ENCODE measurements around the gene CHRNB1.

The CHRNB1 gene

DNA sequence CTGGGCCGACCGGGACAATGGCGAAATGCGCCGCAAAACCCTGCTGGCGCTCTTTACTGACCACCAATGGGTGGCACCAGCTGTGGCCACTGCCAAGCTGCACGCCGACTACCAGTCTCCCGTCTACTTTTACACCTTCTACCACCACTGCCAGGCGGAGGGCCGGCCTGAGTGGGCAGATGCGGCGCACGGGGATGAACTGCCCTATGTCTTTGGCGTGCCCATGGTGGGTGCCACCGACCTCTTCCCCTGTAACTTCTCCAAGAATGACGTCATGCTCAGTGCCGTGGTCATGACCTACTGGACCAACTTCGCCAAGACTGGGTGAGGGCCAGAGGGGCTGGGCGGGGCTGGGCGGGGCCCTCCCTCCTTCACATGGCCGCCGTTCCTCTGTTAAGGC, 29.1 kb upstream of the CHRNB1 start:
- DNase-seq (ENCODE audit: low read depth): no peak

DNA sequence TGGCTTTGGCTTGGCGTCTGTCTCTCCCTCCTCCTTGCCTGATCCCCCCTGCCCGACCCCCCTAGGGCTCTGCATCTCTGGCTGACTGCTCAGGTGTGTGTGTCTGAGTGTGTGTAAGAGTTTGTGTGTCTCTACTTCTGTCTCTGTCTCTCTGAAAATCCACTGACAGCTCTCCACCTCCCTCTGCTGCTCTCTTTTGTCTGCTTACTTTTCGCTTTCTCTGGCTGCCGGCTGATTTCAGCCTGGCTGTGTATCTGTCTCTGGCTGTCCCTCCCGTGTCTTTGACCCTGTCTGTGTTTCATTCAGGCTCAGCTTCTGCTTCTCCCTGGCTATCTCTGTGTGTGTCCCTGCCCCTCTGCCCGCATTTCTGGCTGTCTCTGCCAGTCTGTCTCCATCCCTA, 28.5 kb upstream of the CHRNB1 start:
- DNase-seq (ENCODE audit: low read depth): no peak

DNA sequence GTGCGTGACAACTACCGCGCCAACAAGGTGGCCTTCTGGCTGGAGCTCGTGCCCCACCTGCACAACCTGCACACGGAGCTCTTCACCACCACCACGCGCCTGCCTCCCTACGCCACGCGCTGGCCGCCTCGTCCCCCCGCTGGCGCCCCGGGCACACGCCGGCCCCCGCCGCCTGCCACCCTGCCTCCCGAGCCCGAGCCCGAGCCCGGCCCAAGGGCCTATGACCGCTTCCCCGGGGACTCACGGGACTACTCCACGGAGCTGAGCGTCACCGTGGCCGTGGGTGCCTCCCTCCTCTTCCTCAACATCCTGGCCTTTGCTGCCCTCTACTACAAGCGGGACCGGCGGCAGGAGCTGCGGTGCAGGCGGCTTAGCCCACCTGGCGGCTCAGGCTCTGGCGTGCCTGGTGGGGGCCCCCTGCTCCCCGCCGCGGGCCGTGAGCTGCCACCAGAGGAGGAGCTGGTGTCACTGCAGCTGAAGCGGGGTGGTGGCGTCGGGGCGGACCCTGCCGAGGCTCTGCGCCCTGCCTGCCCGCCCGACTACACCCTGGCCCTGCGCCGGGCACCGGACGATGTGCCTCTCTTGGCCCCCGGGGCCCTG, 27.7 kb upstream of the CHRNB1 start:
- DNase-seq (ENCODE audit: low read depth): no peak

DNA sequence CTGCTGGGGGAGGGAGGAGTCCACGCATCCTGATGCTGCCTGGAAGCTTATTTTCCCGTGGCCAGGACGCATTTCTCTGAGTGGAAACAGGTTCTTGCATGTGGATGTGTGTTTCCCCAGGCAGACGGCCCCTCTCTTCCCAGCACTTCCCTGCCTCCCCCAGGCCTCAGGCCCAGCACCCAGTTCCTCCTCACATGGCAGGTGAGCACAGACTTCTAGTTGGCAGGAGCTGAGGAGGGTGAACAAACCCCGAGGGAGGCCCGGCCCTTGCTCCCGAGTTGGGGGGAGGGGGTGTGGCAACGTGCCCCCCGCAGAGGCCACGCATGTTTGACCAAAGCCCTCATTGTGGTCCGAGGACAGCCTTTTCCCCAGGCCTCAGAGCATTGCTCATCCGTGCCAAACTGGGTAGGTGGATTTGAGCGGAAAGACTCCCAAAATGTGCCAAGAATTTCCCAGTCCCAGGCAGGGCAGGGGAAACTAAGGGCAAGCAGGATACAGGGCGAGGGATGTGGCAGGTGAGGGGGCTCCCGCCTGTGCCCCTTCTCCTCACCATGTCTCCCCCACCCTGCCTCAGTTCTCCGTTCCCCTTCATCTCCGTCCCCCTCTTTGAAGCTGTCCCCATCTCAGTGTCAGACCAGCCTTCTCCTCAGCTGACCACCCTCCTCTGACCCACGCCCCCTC, 26.2 kb upstream of the CHRNB1 start:
- no peak for DNase-seq (ENCODE audit: low read depth)

DNA sequence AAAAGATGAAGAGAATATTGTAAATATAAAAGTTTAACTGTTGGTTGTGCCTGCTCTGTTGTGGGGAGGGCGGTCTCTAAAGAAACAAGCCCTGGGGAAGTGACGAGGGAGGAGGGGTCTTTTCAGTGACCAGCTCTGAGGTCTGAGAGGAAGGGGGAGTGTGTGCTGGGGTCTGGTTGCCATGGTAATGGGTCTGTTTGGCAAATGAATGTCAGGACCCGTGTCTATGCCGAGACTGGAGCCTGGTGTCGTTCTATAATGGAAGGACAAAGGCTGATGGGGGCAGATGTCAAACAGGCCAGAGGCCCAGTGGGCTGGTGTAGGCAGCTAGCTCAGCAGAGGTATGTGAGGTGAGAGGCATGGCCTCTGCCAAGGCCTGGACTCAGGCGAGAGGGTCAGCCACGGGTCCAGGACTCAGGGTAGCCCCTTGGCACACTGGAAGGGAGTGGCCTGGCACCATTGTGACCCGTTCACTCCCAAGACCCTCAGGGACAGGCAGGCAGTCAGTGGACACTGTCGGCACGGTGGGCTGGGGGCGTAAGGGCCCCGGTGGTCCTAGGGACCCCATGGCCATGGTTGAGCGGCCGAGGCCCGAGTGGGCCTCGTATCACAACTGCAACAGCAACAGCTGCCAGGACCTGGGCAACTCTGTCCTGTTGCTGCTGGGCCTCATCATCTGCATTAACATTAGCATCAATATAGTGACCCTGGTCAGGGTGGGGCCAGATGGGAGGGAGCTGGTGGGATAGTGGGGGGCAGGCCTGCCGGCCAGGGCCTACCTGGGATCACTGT, 24.8 kb upstream of the CHRNB1 start, which contains the start of gene SPEM1:
Gene SPEM1, plus strand, starts transcription at position 506 of the 792 bp plus-strand sequence. Its CDS starts 61 bp downstream, at position 567.
- DNase-seq (ENCODE audit: low read depth): no peak

DNA sequence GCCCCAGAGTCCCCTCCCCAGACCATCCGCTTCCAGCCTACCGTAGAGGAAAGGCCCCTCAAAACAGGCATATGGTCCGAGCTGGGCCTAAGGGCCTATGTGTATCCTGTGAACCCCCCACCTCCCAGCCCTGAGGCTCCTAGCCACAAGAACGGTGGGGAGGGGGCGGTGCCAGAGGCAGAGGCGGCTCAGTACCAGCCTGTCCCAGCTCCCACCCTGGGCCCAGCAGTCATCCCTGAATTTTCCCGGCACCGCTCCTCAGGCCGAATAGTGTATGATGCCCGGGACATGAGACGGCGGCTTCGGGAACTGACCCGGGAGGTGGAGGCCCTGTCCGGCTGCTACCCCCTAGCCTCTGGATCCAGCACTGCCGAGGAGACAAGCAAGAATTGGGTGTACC, 23.7 kb upstream of the CHRNB1 start:
- DNase-seq (ENCODE audit: low read depth): no peak

DNA sequence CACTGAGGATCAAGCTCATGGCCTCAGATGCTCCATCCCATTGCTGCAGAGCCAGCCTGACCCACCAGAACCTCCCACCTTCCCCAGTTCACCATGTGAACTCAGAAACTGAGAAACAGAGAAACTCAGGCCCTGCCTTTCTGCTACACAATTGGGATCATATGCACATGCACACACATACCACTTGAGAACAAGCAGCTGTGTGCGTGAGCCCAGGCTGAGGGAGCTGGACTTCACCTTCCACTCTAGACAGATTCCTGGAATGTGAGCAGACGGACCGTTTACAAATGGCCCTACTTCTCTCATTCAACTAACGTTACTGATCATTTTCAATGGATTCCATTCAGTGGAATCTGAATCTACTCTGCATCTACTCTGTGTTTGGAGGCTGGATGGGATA, 21.2 kb upstream of the CHRNB1 start:
- no peak for DNase-seq (ENCODE audit: low read depth)

DNA sequence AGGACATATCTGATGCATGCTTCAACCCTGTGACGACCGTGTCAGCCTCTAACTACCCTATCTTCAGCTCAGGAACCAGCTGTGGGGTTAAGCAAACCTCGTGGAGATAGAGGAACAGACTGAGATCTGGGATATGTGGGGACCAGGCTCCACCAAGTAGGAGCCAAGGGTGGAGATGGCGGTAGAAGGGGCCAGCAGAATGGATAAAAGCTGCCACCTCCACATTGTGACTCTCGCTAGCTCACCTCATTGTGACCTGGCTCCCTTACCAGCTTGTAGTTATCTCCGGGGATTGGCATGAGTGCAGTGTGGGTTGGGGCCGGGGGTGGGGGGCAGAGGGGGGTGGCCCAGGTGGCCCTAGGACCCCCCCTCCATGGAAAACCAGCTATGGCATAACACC, 19.5 kb upstream of the CHRNB1 start, which contains the start of gene SPEM2:
Gene SPEM2, plus strand, starts transcription at position 301 of the 400 bp plus-strand sequence. Its CDS starts 73 bp downstream, at position 374.
- no peak for DNase-seq (ENCODE audit: low read depth)

DNA sequence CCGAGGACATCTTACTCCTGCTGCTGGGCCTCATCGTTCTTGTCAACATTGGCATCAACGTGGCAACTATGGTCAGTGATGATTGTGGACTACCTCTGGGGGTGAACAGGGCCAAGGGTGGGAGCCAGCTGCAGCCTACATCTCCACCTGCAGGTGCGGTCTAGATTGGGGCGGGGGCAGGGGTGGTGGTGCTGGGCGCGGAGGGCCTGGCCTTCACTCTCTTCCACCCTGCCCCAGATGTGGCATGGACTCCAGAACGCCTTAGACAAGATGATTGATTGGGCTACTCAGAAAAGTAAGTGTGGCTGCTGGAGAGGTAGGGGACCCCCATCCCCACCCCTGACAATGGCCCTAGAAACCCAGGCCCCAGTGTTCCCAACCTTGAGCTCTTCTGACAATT, 19.1 kb upstream of the CHRNB1 start:
- DNase-seq (ENCODE audit: low read depth): no peak

DNA sequence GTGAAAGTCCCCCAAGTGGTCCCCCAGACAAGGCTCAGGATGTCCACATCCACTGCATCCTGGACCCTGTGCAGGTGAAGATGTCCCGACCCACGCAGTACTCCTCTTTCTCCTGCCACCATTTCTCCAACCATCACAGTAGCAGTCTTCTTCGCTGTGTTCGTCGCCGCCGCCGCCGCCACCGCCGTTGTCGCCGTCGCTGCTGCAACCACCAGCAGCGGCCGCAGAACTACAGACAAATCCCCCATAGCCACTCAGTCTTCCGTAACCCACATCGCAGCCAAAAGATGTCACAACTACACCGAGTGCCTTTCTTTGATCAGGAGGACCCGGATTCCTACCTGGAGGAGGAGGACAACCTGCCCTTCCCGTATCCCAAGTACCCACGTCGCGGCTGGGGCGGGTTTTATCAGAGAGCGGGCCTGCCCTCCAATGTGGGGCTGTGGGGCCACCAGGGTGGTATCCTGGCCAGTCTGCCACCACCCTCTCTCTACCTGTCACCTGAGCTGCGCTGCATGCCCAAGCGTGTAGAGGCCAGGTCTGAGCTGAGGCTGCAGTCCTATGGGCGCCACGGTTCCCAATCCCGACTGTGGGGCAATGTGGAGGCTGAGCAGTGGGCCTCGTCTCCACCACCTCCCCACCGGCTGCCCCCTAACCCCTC, 18.5 kb upstream of the CHRNB1 start:
- no peak for DNase-seq (ENCODE audit: low read depth)

DNA sequence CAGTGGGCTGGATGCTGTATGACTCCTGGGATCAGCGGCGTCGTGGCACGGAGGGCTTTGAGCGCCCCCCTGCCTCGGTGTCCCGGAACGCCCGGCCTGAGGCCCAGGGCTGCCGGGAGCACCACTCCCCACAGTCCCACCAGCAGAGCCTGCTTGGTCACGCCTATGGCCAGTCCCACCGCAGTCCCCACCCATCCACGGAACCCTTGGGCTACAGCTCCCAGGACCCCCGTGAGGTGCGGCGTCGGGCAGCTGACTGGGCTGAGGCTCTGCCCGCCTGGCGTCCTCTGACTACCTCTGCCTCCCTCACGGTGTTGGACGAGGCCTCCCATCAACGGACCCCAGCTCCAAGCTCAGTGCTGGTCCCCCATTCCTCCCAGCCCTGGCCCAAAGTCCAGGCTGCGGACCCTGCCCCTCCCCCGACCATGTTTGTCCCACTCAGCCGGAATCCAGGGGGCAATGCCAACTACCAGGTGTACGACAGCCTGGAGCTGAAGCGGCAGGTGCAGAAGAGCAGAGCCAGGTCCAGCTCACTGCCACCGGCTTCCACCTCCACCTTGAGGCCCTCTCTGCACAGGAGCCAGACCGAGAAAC, 17.9 kb upstream of the CHRNB1 start:
- no peak for DNase-seq (ENCODE audit: low read depth)

DNA sequence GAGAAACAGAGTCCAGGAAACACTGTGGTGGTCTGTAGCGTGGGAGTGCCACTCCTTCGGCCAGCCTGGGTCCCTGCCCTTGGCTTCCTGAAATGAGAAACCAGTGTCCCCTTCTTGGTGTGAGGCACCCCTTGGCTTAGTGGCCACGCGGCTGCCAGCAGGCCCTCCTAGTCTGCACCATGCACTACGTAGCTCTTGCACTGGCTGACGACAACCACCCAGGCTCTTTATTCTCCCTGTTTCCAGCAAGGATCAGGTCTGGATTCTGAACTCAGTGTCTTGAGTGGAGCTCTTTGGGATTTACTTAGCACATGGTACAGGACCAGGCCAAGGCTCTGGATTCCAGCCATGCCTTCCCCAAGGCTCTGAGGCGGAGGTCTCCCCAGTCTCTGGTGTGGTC, 17.3 kb upstream of the CHRNB1 start:
- no peak for DNase-seq (ENCODE audit: low read depth)

DNA sequence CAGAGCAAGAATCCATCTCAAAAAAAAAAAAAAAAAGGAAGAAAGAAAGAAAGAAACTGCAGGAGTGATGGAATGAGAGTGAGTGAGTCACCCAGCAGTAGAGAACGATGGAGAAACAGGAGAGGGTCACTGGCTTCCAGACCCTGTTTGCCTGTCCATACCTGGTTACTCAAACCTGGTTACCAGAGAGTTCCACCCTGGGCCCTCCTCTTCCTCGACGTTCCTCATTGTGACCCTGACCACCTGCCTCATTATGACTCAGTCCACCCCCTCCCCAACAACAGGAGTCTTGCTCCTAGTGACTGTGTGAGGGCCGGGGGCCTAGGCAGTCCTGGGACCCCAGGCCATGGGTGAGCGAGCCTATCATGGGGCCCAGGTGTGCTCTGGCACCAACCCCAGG, 16.3 kb upstream of the CHRNB1 start, which contains the start of gene SPEM3:
Gene SPEM3, plus strand, starts transcription at position 301 of the 400 bp plus-strand sequence. Its CDS starts 46 bp downstream, at position 347.
- no peak for DNase-seq (ENCODE audit: low read depth)

DNA sequence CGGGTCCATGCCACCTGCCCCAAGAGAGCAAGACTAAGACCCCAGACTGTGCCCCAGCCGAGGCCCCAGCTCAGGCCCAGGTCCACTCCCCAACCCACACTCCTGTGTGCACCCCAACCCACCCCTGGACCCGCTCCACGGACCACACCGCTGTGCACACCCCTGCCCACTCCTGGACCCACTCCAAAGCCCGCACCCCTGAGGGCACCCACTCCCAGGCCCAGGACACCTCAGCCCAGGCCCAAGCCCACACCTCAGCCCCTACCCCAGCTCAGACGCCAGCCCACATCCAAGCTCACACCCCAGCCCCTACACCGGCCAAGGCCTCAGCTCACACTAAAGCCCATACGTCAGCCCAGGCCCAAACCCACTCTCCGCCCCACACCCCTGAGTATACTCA, 15.1 kb upstream of the CHRNB1 start:
- no peak for DNase-seq (ENCODE audit: low read depth)

DNA sequence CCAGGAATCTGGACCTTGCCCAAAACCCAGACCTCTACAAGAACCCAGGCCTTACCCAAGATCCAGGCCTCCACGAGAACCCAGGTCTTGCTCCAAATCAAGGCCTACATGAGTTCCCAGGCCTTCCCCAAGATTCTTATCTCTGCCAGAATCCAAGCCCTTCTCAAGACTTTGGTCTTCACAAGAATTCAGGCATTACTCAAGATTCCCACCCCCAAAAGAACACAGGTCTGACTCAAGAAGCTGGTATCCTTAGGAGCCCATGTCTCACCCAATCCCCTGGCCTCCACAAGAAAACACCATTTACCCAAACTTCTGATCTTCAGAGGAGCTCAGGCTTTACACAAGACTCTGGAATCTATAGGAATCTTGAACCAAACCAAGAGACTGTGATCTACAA, 13.6 kb upstream of the CHRNB1 start:
- no peak for DNase-seq (ENCODE audit: low read depth)

DNA sequence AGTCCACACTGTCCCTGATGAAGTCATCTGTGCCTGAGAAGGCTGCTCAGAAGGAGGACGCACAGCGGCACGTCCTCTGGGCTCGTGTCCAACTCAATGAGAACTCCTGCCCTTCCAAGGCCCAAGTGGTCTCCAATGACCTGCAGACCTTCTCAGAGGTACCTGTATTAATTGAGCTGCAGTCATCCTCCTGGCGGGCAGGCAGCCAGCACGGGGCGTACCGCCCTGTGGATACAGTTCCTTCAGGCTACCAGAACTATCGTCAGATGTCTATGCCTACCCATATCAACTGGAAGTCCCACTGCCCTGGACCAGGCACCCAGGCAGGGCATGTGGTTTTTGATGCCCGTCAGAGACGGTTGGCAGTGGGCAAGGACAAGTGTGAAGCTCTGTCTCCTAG, 12.6 kb upstream of the CHRNB1 start:
- no peak for DNase-seq (ENCODE audit: low read depth)

DNA sequence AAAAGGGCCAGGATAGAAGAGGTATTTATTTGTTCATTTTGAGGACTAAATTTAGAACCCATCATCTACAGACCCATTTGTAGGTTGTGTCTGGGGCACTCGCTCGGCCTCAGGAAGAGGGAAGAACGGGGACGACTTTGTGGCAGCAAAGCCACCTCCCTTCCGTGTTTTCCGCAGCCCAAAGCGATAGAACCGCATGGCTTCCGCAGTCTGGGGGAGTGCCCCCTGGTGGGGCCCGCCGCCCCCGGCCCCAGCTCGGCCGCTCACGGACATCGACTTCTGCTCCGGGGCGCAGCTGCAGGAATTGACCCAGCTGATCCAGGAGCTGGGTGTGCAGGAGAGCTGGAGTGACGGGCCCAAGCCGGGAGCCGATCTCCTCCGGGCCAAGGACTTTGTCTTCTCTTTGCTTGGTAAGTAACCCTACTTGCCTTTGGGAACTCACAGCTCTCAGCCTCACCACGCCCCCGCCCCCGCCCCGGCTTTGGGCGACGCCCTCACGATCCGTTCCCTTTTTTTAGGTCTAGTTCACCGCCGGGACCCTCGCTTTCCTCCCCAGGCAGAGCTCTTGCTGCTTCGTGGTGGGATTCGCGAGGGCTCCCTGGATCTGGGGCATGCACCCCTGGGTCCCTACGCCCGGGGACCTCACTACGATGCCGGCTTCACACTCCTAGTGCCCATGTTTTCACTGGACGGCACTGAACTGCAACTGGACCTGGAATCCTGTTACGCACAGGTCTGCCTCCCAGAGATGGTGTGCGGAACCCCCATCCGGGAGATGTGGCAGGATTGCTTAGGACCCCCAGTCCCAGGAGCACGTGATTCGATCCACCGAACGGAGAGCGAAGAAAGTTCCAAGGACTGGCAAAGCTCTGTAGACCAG, 8.9 kb upstream of the CHRNB1 start:
- DNase-seq (ENCODE audit: low read depth): peak; percentile 21

DNA sequence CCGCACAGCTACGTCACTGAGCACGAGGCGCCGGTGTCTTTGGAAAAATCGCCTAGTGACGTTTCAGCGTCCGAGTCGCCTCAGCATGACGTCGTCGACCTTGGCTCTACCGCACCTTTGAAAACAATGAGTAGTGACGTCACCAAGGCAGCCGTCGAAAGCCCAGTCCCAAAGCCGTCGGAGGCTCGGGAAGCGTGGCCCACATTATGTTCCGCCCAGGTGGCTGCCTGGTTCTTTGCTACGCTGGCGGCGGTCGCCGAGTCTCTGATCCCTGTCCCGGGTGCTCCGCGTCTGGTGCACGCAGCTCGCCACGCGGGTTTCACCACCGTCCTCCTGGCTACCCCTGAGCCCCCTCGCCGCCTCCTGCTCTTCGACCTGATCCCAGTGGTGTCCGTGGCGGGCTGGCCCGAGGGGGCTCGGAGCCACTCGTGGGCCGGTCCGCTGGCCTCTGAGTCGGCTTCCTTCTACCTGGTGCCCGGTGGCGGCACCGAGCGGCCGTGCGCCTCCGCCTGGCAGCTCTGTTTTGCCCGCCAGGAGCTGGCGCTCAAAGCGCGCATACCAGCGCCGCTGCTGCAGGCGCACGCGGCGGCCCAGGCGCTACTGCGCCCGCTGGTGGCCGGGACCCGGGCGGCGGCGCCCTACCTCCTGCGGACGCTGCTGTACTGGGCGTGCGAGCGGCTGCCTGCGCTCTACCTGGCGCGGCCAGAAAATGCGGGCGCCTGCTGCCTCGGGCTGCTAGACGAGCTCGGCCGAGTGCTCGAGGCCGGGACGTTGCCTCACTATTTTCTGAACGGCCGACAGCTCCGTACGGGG, 8.1 kb upstream of the CHRNB1 start:
- DNase-seq (ENCODE audit: low read depth): peak; percentile 63

DNA sequence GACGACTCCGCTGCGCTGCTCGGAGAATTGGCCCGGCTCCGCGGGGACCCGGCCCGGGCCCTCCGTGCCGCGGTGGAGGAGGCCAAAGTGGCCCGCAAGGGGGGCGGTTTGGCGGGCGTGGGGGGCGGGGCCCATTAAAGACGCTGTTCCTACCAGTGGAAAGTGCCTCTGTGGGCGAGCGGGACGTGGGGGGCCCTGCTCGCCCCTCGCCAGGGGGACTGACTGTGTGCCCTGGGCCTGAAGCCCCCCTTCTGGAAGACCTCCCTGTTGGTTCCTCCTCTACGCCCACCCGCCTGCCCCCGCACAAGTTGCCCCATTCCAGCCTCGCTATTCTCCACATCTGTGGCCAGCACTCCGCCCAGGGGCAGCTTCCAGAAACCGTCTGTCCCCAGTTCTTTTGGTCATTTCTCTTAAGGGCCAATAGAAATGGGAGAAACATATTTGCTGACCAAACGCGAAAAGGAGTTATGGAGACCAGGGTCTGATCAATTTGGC, 7.4 kb upstream of the CHRNB1 start:
- no peak for DNase-seq (ENCODE audit: low read depth)
